ENCODE data around the gene NPB.

NPB gene

DNA sequence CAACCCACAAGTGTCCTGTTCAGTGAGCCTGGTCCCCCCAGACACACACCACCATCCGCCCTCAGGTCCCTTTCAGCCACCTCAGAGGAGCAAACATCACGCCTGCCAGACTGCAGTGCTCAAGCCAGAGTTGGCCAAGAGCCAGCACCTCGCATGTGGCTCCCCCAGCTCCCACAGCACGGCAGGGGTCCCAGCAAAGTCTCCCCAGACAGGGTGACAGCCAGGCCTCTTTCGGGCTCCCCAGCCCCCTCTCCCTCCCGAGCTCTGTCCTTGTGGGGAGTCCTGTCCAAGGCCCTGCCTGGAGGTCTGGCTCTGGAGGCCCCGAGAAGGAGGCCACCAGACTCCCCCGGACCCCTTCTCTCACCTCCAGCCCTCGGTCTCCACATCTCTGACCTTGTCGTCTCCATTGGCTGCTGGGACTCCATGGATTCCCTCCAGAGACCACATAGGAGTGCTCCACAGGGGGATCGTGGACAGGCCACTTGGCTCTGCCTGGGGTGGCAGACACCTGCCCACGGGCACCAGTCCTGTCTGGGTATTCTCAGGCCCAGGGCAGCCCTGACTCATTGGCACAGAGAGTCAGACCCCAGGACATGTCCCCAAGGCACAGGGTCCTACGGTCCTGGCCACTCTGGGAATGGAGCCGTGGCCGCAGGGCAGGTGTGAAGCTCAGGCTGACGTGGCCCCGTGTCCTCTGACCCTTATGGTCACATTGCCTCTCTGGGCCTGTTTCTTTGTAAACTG is 46.8 kb downstream of the NPB start:
- TF ChIP-seq, protein P1, sequence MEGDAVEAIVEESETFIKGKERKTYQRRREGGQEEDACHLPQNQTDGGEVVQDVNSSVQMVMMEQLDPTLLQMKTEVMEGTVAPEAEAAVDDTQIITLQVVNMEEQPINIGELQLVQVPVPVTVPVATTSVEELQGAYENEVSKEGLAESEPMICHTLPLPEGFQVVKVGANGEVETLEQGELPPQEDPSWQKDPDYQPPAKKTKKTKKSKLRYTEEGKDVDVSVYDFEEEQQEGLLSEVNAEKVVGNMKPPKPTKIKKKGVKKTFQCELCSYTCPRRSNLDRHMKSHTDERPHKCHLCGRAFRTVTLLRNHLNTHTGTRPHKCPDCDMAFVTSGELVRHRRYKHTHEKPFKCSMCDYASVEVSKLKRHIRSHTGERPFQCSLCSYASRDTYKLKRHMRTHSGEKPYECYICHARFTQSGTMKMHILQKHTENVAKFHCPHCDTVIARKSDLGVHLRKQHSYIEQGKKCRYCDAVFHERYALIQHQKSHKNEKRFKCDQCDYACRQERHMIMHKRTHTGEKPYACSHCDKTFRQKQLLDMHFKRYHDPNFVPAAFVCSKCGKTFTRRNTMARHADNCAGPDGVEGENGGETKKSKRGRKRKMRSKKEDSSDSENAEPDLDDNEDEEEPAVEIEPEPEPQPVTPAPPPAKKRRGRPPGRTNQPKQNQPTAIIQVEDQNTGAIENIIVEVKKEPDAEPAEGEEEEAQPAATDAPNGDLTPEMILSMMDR (IDR thresholded peaks at IDR 0.05): no peak
- H3K9me3 ChIP-seq: no peaks in the 10 kb centered on the region
- H3K27ac ChIP-seq: no peak overlapping the region

DNA sequence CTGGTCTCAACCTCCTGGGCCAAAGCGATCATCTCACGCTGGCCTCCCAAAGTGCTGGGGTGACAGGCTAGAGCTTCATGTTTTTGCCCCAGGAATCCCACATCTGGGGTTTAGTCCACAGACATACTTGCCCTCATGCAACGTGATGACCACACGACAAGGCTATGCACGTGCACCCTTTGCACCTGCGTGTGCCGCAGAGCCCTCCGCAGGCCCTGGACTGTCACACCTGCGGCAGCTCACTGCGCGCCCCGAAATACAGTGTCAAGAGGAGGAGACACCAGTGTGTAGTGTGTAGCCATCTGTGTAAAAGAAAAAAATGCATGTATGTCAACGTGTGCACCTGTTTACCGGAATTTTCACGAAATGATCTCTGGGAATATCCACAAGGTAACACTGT is 48.5 kb downstream of the NPB start:
- H3K4me1 ChIP-seq (ENCODE audit: control insufficient read depth in 1 of 2, insufficient read depth in 1 of 2, low read depth in 1 of 2, low read length in 1 of 2): no peaks in the 10 kb centered on the region
- TF ChIP-seq, protein P1 (IDR thresholded peaks at IDR 0.05): no peak
- H3K4me3 ChIP-seq (ENCODE audit: low read depth in 1 of 2, low read length in 1 of 2): no peak overlapping the region
- H3K36me3 ChIP-seq: no peaks in the 10 kb centered on the region
- H3K27me3 ChIP-seq: peaks cover 18% of the 10 kb centered on the region
- H3K9me3 ChIP-seq: no peaks in the 10 kb centered on the region
- no peak overlapping the region for H3K27ac ChIP-seq

More for the DNA sequence above, 46.8 kb downstream of the NPB start:
- peaks cover 30% of the 10 kb centered on the region for H3K27me3 ChIP-seq
- no peaks in the 10 kb centered on the region for H3K36me3 ChIP-seq
- H3K4me1 ChIP-seq (ENCODE audit: control insufficient read depth in 1 of 2, insufficient read depth in 1 of 2, low read depth in 1 of 2, low read length in 1 of 2): no peaks in the 10 kb centered on the region
- no peak overlapping the region for H3K4me3 ChIP-seq (ENCODE audit: low read depth in 1 of 2, low read length in 1 of 2)

DNA sequence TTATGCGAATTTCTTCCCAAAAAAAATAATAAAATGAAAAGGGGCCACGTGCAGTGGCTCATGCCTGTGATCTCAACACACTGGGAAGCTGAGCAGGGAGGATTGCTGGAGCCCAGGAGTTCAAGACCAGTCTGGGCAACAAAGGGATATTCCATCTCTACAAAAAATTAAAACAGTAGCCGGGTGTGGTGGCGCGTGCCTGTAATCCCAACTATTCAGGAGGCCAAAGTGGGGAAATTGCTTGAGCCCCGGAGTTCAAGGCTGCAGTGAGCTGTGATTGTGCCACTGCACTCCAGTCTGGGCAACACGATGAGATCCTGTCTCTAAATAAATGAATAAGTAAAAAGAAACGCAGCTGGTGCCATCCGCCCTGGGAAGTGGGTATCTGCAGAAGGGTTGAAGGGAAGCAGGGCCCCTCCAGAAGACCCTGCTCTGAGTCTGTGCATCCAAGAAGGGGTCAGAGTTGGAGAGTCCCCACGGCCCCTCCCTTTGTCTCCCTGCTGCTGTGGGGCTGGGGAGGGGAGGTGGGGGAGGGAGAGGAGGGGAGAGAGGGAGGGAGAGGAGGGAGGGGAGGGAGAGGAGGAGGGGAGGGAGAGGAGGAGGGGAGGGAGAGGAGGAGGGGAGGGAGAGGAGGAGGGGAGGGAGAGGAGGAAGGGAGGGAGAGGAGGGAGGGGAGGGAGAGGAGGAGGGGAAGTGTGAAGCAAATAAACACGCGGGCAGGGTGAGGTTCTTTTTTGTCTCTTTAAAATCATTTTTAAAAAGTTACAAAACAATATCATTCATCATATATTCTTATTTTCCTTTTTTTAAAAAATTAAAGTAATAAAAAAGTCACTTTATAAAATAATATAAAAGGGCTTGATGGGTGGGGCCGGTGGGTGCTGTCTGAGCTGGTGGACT is 50.0 kb downstream of the NPB start:
- Histone ChIP-seq H3K27ac (no peak overlapping the region), H3K4me1 (ENCODE audit: control insufficient read depth in 1 of 2, insufficient read depth in 1 of 2, low read depth in 1 of 2, low read length in 1 of 2) (no peaks in the 10 kb centered on the region), H3K27me3 (peaks cover 24% of the 10 kb centered on the region), H3K9me3 (no peaks in the 10 kb centered on the region), H3K36me3 (no peaks in the 10 kb centered on the region), H3K4me3 (ENCODE audit: low read depth in 1 of 2, low read length in 1 of 2) (no peak overlapping the region)
- TF ChIP-seq, protein P1 (IDR thresholded peaks at IDR 0.05): no peak

Measured in neutrophil (primary cell).